Hepatocyte (in vitro differentiated cells): ENCODE measurements around the gene PTPN11. TPM values are rescaled to one million over a fixed set of nuclear protein-coding genes. Genes with fewer than 3 reads are reported as not detected.

Source experiments
- DNase-seq: peaks from one replicate; pipeline ENCODE4 v3.0.0-alpha.2; 2016; ENCODE audit warnings: low spot score
- H2AFZ ChIP-seq: fragments of 200-600 bp; sonication (generic); 2 replicates; pipeline ENCODE4 v1.6.0; 2016; ENCODE audit warnings: antibody characterized with exemption, mild to moderate bottlenecking
- H3K27ac ChIP-seq: fragments of 200-600 bp; sonication (generic); 2 replicates; pipeline ENCODE4 v1.5.1; 2016; ENCODE audit warnings: mild to moderate bottlenecking
- H3K27me3 ChIP-seq: fragments of 200-600 bp; sonication (generic); 2 replicates; pipeline ENCODE4 v1.6.1; 2016
- H3K36me3 ChIP-seq: fragments of 200-600 bp; sonication (generic); replicated peaks from 2 replicates; pipeline ENCODE4 v1.5.1; 2016; ENCODE audit warnings: low read depth; ENCODE audit not compliant: insufficient read depth
- H3K4me1 ChIP-seq: fragments of 200-600 bp; sonication (generic); 2 replicates; pipeline ENCODE4 v1.5.1; 2016; ENCODE audit warnings: mild to moderate bottlenecking, moderate library complexity; ENCODE audit not compliant: insufficient read depth
- H3K4me2 ChIP-seq: fragments of 200-600 bp; sonication (generic); 2 replicates; pipeline ENCODE4 v1.6.0; 2016
- H3K4me3 ChIP-seq: fragments of 200-600 bp; sonication (generic); 2 replicates; pipeline ENCODE4 v1.5.1; 2016; ENCODE audit warnings: mild to moderate bottlenecking
- H3K79me2 ChIP-seq: fragments of 200-600 bp; sonication (generic); 2 replicates; pipeline ENCODE4 v1.6.0; 2017; ENCODE audit warnings: mild to moderate bottlenecking
- H3K9me2 ChIP-seq: fragments of 200-600 bp; sonication (generic); replicated peaks from 2 replicates; pipeline ENCODE4 v1.6.0; 2017; ENCODE audit warnings: mild to moderate bottlenecking; ENCODE audit not compliant: insufficient read depth
- H3K9me3 ChIP-seq: fragments of 200-600 bp; sonication (generic); 2 replicates; pipeline ENCODE4 v1.5.1; 2016; ENCODE audit warnings: low read depth, mild to moderate bottlenecking
- H4K20me1 ChIP-seq: fragments of 200-600 bp; sonication (generic); 2 replicates; pipeline ENCODE4 v1.6.0; 2016; ENCODE audit warnings: mild to moderate bottlenecking; ENCODE audit not compliant: insufficient read depth, poor library complexity, severe bottlenecking
- EZH2 ChIP-seq: fragments of 200-600 bp; sonication (generic); IDR thresholded peaks from 2 replicates; pipeline ENCODE4 v1.6.1; 2016; ENCODE audit warnings: antibody characterized with exemption, mild to moderate bottlenecking, borderline replicate concordance
- EZH2phosphoT487 ChIP-seq: fragments of 200-600 bp; sonication (generic); IDR thresholded peaks from one replicate; pipeline ENCODE4 v1.6.1; 2018; ENCODE audit warnings: antibody characterized with exemption, mild to moderate bottlenecking, low read depth, moderate library complexity; ENCODE audit not compliant: unreplicated experiment, severe bottlenecking
- WGBS: methylation state at CpG from one replicate; pipeline ENCODE4 v1.1.6; 2016; ENCODE audit warnings: low lambda C conversion rate; ENCODE audit errors: missing lambda C conversion rate; 5-methylcytosine and 5-hydroxymethylcytosine counted together
- polyA plus RNA-seq: library from polyadenylated mRNA; unstranded; fragments of >200 nt; fragmentation: Nextera tagmentation; extraction: Ambion mirVana; gene quantifications from 2 replicates; pipeline ENCODE4 v1.2.1, GENCODE V29; 2016
- total RNA-seq: library from RNA; depleted of rRNA; stranded (reverse); fragments of >200 nt; gene quantifications from 2 replicates; pipeline ENCODE4 v1.2.3, GENCODE V29; 2014
- TF ChIP-seq, protein P1 (sequence below): fragments of 200-600 bp; sonication (generic); IDR thresholded peaks from 2 replicates; pipeline ENCODE4 v1.5.1; 2016; ENCODE audit warnings: antibody characterized with exemption, mild to moderate bottlenecking; ENCODE audit not compliant: poor library complexity

PTPN11 gene
- total and polyA plus RNA-seq, 2 experiments from 2014 or later: 66.6 to 102 TPM

- H3K27ac ChIP-seq: no peak overlapping the region
- TF ChIP-seq EZH2: no peak
- no peak for TF ChIP-seq EZH2phosphoT487
- TF ChIP-seq, protein P1, sequence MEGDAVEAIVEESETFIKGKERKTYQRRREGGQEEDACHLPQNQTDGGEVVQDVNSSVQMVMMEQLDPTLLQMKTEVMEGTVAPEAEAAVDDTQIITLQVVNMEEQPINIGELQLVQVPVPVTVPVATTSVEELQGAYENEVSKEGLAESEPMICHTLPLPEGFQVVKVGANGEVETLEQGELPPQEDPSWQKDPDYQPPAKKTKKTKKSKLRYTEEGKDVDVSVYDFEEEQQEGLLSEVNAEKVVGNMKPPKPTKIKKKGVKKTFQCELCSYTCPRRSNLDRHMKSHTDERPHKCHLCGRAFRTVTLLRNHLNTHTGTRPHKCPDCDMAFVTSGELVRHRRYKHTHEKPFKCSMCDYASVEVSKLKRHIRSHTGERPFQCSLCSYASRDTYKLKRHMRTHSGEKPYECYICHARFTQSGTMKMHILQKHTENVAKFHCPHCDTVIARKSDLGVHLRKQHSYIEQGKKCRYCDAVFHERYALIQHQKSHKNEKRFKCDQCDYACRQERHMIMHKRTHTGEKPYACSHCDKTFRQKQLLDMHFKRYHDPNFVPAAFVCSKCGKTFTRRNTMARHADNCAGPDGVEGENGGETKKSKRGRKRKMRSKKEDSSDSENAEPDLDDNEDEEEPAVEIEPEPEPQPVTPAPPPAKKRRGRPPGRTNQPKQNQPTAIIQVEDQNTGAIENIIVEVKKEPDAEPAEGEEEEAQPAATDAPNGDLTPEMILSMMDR: no peak
- no peaks in the 10 kb centered on the region for H3K9me2 ChIP-seq
- DNase-seq: no peak
- no peaks in the 10 kb centered on the region for H3K4me1 ChIP-seq
- WGBS: over 99% methylated on average over 4 of the region's 4 CpGs
- no peak overlapping the region for H2AFZ ChIP-seq
- no peaks in the 10 kb centered on the region for H3K27me3 ChIP-seq
- no peak overlapping the region for H3K4me2 ChIP-seq
- peaks cover 7% of the 10 kb centered on the region for H3K36me3 ChIP-seq
- no peak overlapping the region for H3K4me3 ChIP-seq
- H4K20me1 ChIP-seq: no peaks in the 10 kb centered on the region
- no peaks in the 10 kb centered on the region for H3K79me2 ChIP-seq
- H3K9me3 ChIP-seq: no peaks in the 10 kb centered on the region
Measured at GRCh38 chr12:112480931-112481330, 62.2 kb downstream of the PTPN11 start.

DNA sequence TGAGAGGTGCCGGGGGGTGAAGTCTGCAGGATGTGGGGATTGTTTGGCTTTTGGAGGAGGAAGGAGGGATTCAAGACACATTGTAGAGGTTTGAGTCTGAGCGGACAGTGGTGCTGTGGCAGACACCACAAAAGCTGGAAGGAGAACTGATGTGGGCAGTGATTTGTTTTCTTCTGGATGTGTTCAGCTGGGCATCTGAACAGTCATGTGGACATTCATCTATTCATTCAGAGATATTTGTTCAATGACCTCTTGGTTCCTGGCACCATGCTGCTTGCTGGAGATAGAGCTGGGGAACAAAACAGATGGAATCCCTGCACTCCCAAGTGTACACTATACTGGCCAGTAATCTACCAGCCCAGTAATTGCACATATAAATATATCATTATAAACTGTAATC, 64.0 kb downstream of the PTPN11 start:
- Histone ChIP-seq H3K36me3 (peaks cover 4% of the 10 kb centered on the region), H3K79me2 (no peaks in the 10 kb centered on the region), H3K4me3 (no peak overlapping the region), H3K4me1 (no peaks in the 10 kb centered on the region), H3K9me3 (no peaks in the 10 kb centered on the region), H3K9me2 (no peaks in the 10 kb centered on the region), H3K27ac (no peak overlapping the region), H3K27me3 (no peaks in the 10 kb centered on the region), H3K4me2 (no peak overlapping the region), H4K20me1 (no peaks in the 10 kb centered on the region), H2AFZ (no peak overlapping the region)
- TF ChIP-seq EZH2 (no peak), EZH2phosphoT487 (no peak)
- TF ChIP-seq, protein P1: no peak
- 100% methylated on average over 2 of the region's 2 CpGs for WGBS
- DNase-seq: no peak

DNA sequence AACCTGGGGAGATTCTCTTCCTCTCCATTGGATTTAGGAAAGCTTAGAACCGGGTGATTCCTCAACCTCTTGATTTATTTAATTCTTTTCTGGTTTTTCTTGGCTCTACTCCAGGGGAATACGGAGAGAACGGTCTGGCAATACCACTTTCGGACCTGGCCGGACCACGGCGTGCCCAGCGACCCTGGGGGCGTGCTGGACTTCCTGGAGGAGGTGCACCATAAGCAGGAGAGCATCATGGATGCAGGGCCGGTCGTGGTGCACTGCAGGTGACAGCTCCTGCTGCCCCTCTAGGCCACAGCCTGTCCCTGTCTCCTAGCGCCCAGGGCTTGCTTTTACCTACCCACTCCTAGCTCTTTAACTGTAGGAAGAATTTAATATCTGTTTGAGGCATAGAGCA, 67.6 kb downstream of the PTPN11 start:
- TF ChIP-seq, protein P1: no peak

DNA sequence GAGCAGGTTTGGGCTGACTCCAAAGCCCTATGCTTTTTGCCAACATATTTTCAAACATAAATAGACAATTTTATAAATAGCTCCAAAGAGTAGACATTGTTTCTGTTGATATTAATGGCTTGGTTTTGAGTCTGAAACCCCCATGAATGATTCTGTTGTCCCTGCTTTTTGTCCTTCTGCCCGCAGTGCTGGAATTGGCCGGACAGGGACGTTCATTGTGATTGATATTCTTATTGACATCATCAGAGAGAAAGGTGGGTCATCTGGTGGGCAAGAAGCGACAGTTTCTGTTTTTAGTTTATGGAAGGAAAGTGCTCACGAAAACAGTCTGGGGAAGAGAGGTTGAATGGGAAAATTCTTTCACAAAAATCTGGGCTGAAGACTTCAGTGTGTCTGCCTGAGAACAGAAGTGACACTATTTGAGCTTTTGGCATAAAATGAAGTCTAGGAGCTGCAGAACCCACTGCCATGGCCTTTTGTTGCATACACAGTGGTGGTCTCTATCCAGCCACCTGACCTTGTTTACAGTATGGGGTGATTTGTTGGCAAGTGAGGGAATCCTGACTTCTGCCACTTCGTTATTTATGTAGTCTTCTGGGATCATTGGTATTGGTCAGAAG, 69.6 kb downstream of the PTPN11 start:
- TF ChIP-seq EZH2phosphoT487: no peak
- TF ChIP-seq EZH2: no peak
- TF ChIP-seq, protein P1: no peak
- H3K4me2 ChIP-seq: no peak overlapping the region
- H3K27ac ChIP-seq: no peak overlapping the region
- no peaks in the 10 kb centered on the region for H3K9me2 ChIP-seq
- H3K36me3 ChIP-seq: no peaks in the 10 kb centered on the region
- WGBS: 95% methylated on average over 6 of the region's 6 CpGs
- no peak for DNase-seq
- H2AFZ ChIP-seq: no peak overlapping the region
- no peaks in the 10 kb centered on the region for H3K4me1 ChIP-seq
- no peaks in the 10 kb centered on the region for H3K27me3 ChIP-seq
- no peaks in the 10 kb centered on the region for H3K9me3 ChIP-seq
- no peaks in the 10 kb centered on the region for H4K20me1 ChIP-seq
- H3K4me3 ChIP-seq: no peak overlapping the region
- H3K79me2 ChIP-seq: no peaks in the 10 kb centered on the region

More for the DNA sequence above, 67.6 kb downstream of the PTPN11 start:
- H3K4me1 ChIP-seq: no peaks in the 10 kb centered on the region
- H3K4me3 ChIP-seq: no peak overlapping the region
- no peaks in the 10 kb centered on the region for H3K27me3 ChIP-seq
- 95% methylated on average over 12 of the region's 12 CpGs for WGBS
- H3K4me2 ChIP-seq: no peak overlapping the region
- no peaks in the 10 kb centered on the region for H4K20me1 ChIP-seq
- no peak overlapping the region for H3K27ac ChIP-seq
- no peaks in the 10 kb centered on the region for H3K9me2 ChIP-seq
- no peak overlapping the region for H2AFZ ChIP-seq
- no peaks in the 10 kb centered on the region for H3K9me3 ChIP-seq
- DNase-seq: no peak
- H3K36me3 ChIP-seq: no peaks in the 10 kb centered on the region
- H3K79me2 ChIP-seq: no peaks in the 10 kb centered on the region
